SK-N-MC (cell line): Measurements from ENCODE around the gene ELOVL6.

Experiments used
- EZH2 ChIP-seq: fragments of 200-600 bp; sonication (generic); IDR thresholded peaks from one replicate; pipeline ENCODE4 v1.6.1; 2017; ENCODE audit warnings: antibody characterized with exemption
- FOXP2 ChIP-seq: optimal IDR thresholded peaks from 2 replicates; pipeline ENCODE3; 2011; ENCODE audit warnings: mild to moderate bottlenecking, moderate library complexity; ENCODE audit not compliant: insufficient read depth; ENCODE audit errors: extremely low read length, control extremely low read depth
- POLR2AphosphoS5 ChIP-seq: IDR thresholded peaks from 2 replicates; pipeline ENCODE4 v1.6.1; 2012; ENCODE audit warnings: mild to moderate bottlenecking, low read depth, low read length, borderline replicate concordance

- no peak for TF ChIP-seq POLR2AphosphoS5
- no peak for TF ChIP-seq EZH2
- no peak for TF ChIP-seq FOXP2
These were observed 8.8 kb upstream of the ELOVL6 start for GRCh38 chr4:110207233-110207632.
